HG02884 (cell line): Measurements from ENCODE around the gene DDX53.

ENCODE experiments used
- ATAC-seq: cut with Tn5 transposase; IDR thresholded peaks from one replicate; pipeline ENCODE4 v1.9.1; 2021; ENCODE audit warnings: mild to moderate bottlenecking, moderate library complexity; ENCODE audit not compliant: unreplicated experiment

DDX53 gene

GRCh38 chrX:23048806-23049573 lies 49.2 kb downstream of the DDX53 start:
- no peak for ATAC-seq

- ATAC-seq: no peak
These were observed 52.6 kb downstream of the DDX53 start for GRCh38 chrX:23052324-23052723.
